Measurements from ENCODE around the gene RTEL1.

- TF ChIP-seq POLR2AphosphoS5 (IDR thresholded peaks at IDR 0.05; ENCODE audit: low read depth, low read length) (no peak), CTCF (IDR thresholded peaks at IDR 0.05) (no peak), SIN3A (IDR thresholded peaks at IDR 0.05; ENCODE audit: borderline replicate concordance, insufficient read depth, low read depth, low read length) (no peak), REST (IDR thresholded peaks at IDR 0.05; ENCODE audit: insufficient read depth in 1 of 2, low read depth in 2 of 2, low read length in 1 of 2) (no peak), TCF7L2 (IDR thresholded peaks at IDR 0.05; ENCODE audit: low read depth, low read length) (no peak)
Measured at GRCh38 chr20:63694584-63695423, 36.7 kb downstream of the RTEL1 start.

Data from Panc1 (cell line).